Keratinocyte (primary cell): Measurements from ENCODE around the gene TSC1. TPM values are rescaled to one million over a fixed set of nuclear protein-coding genes. Genes with fewer than 3 reads are reported as not detected.

Source experiments
- DNase-seq: peaks from one replicate; pipeline ENCODE4 v3.0.0-alpha.2; 2011; ENCODE audit warnings: low read depth, missing footprints, low spot score
- FAIRE-seq: peaks from 2 replicates; lab custom pipeline; 2011; peaks lifted over from hg19 to GRCh38; lab: Jason Lieb, UNC
- H2AFZ ChIP-seq: 2 replicates; pipeline ENCODE4 v1.6.0; 2012; ENCODE audit warnings: low read length, control low read depth, inconsistent platforms; ENCODE audit not compliant: control insufficient read depth
- H3K27ac ChIP-seq: 2 replicates; pipeline ENCODE4 v1.5.1; 2011; ENCODE audit warnings: low read length; ENCODE audit not compliant: control insufficient read depth, insufficient read depth
- H3K27me3 ChIP-seq: 3 replicates; pipeline ENCODE4 v1.6.0; 2011; ENCODE audit warnings: low read length; ENCODE audit not compliant: control insufficient read depth, insufficient read depth; ENCODE audit errors: extremely low read depth
- H3K36me3 ChIP-seq, 2 experiments: 2 replicates in 1 of 2; 3 replicates in 1 of 2; pipeline ENCODE4 v1.5.1; 2011; ENCODE audit warnings: low read length in 2 of 2, mild to moderate bottlenecking in 1 of 2; ENCODE audit not compliant: control insufficient read depth in 2 of 2, insufficient read depth in 2 of 2; ENCODE audit errors: extremely low read depth in 1 of 2
- H3K4me1 ChIP-seq: 3 replicates; pipeline ENCODE4 v1.5.1; 2011; ENCODE audit warnings: low read length; ENCODE audit not compliant: control insufficient read depth, insufficient read depth; ENCODE audit errors: extremely low read depth
- H3K4me2 ChIP-seq: 3 replicates; pipeline ENCODE4 v1.6.0; 2011; ENCODE audit warnings: low read depth, low read length; ENCODE audit not compliant: control insufficient read depth, insufficient read depth; ENCODE audit errors: extremely low read depth
- H3K4me3 ChIP-seq, 3 experiments: fragments of 200-600 bp in 1 of 3; sonication (generic) in 1 of 3; 2 replicates in 2 of 3; 3 replicates in 1 of 3; pipeline ENCODE4 v1.5.1; 2011 to 2016; ENCODE audit warnings: low read length in 3 of 3, mild to moderate bottlenecking in 3 of 3, control low read depth in 2 of 3, inconsistent platforms in 1 of 3, low read depth in 1 of 3, mixed read lengths in 1 of 3, mixed run types in 1 of 3, moderate library complexity in 1 of 3; ENCODE audit not compliant: control insufficient read depth in 2 of 3, insufficient read depth in 2 of 3; ENCODE audit errors: extremely low read depth in 1 of 3
- H3K79me2 ChIP-seq: 2 replicates; pipeline ENCODE4 v1.6.0; 2012; ENCODE audit warnings: low read length; ENCODE audit not compliant: control insufficient read depth, insufficient read depth
- H3K9ac ChIP-seq: 3 replicates; pipeline ENCODE4 v1.6.0; 2011; ENCODE audit warnings: low read length; ENCODE audit not compliant: control insufficient read depth, insufficient read depth; ENCODE audit errors: extremely low read depth
- H3K9me1 ChIP-seq: 3 replicates; pipeline ENCODE4 v1.6.0; 2011; ENCODE audit warnings: low read length; ENCODE audit not compliant: control insufficient read depth, insufficient read depth; ENCODE audit errors: extremely low read depth
- H3K9me3 ChIP-seq: 2 replicates; pipeline ENCODE4 v1.5.1; 2012; ENCODE audit warnings: low read depth, low read length; ENCODE audit not compliant: control insufficient read depth
- H4K20me1 ChIP-seq: 3 replicates; pipeline ENCODE4 v1.6.0; 2011; ENCODE audit warnings: low read length; ENCODE audit not compliant: control insufficient read depth, insufficient read depth; ENCODE audit errors: extremely low read depth
- EZH2 ChIP-seq: IDR thresholded peaks from one replicate; pipeline ENCODE4 v1.6.1; 2012; ENCODE audit warnings: inconsistent platforms, mild to moderate bottlenecking, low read length, moderate library complexity
- dilution Hi-C: fragments of 300-500 bp; cut with MboI; formaldehyde crosslinking; loops from one replicate; pipeline ENCODE4 v1.7.0; 2020; ENCODE audit warnings: low sequenced_read_pairs; ENCODE audit not compliant: extremely low pct_ligation_motif_present
- polyA plus RNA-seq, 5 experiments: library from polyadenylated mRNA; depleted of rRNA in 3 of 5; stranded (reverse) in 3 of 5; stranded (forward) in 1 of 5; unstranded in 1 of 5; fragments of >200 nt; gene quantifications; 1 replicate in 1 of 5; 2 replicates in 3 of 5; 3 replicates in 1 of 5; pipeline versions ENCODE4 v1.2.1 to v1.2.3, GENCODE V29; 2011 to 2012; ENCODE audit warnings: missing spikeins in 2 of 5, low read depth in 1 of 5, low replicate concordance in 1 of 5
- TF ChIP-seq, protein P1 (sequence below), 3 experiments: IDR thresholded peaks in 1 of 3; conservative IDR thresholded peaks in 1 of 3; optimal IDR thresholded peaks in 1 of 3; 2 replicates in 2 of 3; 3 replicates in 1 of 3; pipeline versions ENCODE3 to v1.5.1; 2011; ENCODE audit warnings: low read length in 3 of 3, mild to moderate bottlenecking in 3 of 3, moderate library complexity in 2 of 3, control low read depth in 1 of 3, inconsistent platforms in 1 of 3; ENCODE audit not compliant: insufficient read depth in 2 of 3; ENCODE audit errors: extremely low read depth in 1 of 3

TSC1 gene
- polyA plus RNA-seq, 1 donor (not counting 4 experiments of a cell fraction or from before 2014, with no cell fraction given) = 26.1 TPM

GRCh38 chr9:132935026-132935425, 9.4 kb downstream of the TSC1 start:
- no peak for FAIRE-seq
- Histone ChIP-seq H3K27me3 (no peaks in the 10 kb centered on the region), H2AFZ (no peak overlapping the region), H3K9ac (no peak overlapping the region), H3K9me3 (no peaks in the 10 kb centered on the region), H3K9me1 (no peaks in the 10 kb centered on the region), H3K4me3 (no peak overlapping the region), H3K36me3 (peaks cover 0 to 3% of the 10 kb centered on the region in 2 experiments), H3K79me2 (peaks cover 23% of the 10 kb centered on the region), H3K27ac (no peak overlapping the region), H3K4me1 (no peaks in the 10 kb centered on the region), H4K20me1 (no peaks in the 10 kb centered on the region), H3K4me2 (no peak overlapping the region)
- no peak for TF ChIP-seq EZH2
- TF ChIP-seq, protein P1, sequence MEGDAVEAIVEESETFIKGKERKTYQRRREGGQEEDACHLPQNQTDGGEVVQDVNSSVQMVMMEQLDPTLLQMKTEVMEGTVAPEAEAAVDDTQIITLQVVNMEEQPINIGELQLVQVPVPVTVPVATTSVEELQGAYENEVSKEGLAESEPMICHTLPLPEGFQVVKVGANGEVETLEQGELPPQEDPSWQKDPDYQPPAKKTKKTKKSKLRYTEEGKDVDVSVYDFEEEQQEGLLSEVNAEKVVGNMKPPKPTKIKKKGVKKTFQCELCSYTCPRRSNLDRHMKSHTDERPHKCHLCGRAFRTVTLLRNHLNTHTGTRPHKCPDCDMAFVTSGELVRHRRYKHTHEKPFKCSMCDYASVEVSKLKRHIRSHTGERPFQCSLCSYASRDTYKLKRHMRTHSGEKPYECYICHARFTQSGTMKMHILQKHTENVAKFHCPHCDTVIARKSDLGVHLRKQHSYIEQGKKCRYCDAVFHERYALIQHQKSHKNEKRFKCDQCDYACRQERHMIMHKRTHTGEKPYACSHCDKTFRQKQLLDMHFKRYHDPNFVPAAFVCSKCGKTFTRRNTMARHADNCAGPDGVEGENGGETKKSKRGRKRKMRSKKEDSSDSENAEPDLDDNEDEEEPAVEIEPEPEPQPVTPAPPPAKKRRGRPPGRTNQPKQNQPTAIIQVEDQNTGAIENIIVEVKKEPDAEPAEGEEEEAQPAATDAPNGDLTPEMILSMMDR (optimal IDR thresholded peaks at IDR 0.05 in 1 of 3, IDR thresholded peaks at IDR 0.05 in 1 of 3, conservative IDR thresholded peaks at IDR 0.05 in 1 of 3; ENCODE audit: extremely low read depth in 1 of 3, insufficient read depth in 2 of 3, low read length in 3 of 3) = no peak
- no peak for DNase-seq
- dilution Hi-C loops = no loop called here

GRCh38 chr9:132931178-132931735, 13.2 kb downstream of the TSC1 start:
- no peaks in the 10 kb centered on the region for H3K27me3 ChIP-seq
- no peaks in the 10 kb centered on the region for H3K4me1 ChIP-seq
- no peak for FAIRE-seq
- no peaks in the 10 kb centered on the region for H3K9me1 ChIP-seq
- H3K36me3 ChIP-seq = peaks cover 0 to 10% of the 10 kb centered on the region in 2 experiments
- H2AFZ ChIP-seq = no peak overlapping the region
- dilution Hi-C loops = no loop called here
- no peak overlapping the region for H3K4me3 ChIP-seq
- peaks cover 2% of the 10 kb centered on the region for H3K79me2 ChIP-seq
- no peaks in the 10 kb centered on the region for H4K20me1 ChIP-seq
- DNase-seq = no peak
- no peak overlapping the region for H3K4me2 ChIP-seq
- no peak overlapping the region for H3K9ac ChIP-seq
- no peak overlapping the region for H3K27ac ChIP-seq
- TF ChIP-seq EZH2 = no peak
- H3K9me3 ChIP-seq = no peaks in the 10 kb centered on the region

- Histone ChIP-seq H3K79me2 (no peaks in the 10 kb centered on the region), H3K4me2 (no peak overlapping the region), H3K9ac (no peak overlapping the region), H3K9me1 (no peaks in the 10 kb centered on the region), H3K4me3 (no peak overlapping the region), H3K36me3 (peaks cover 0 to 14% of the 10 kb centered on the region in 2 experiments), H3K27ac (no peak overlapping the region), H4K20me1 (no peaks in the 10 kb centered on the region), H3K9me3 (no peaks in the 10 kb centered on the region), H2AFZ (no peak overlapping the region), H3K27me3 (no peaks in the 10 kb centered on the region), H3K4me1 (peaks cover 7% of the 10 kb centered on the region)
- no peak for DNase-seq
- TF ChIP-seq, protein P1 (optimal IDR thresholded peaks at IDR 0.05 in 1 of 3, IDR thresholded peaks at IDR 0.05 in 1 of 3, conservative IDR thresholded peaks at IDR 0.05 in 1 of 3; ENCODE audit: extremely low read depth in 1 of 3, insufficient read depth in 2 of 3, low read length in 3 of 3) = no peak
- no peak for TF ChIP-seq EZH2
- dilution Hi-C loops = no loop called here
- FAIRE-seq = no peak
Observed at GRCh38 chr9:132927704-132928103, 16.7 kb downstream of the TSC1 start.
